Measurements from ENCODE around the gene UCP3. TPM values are rescaled to one million over a fixed set of nuclear protein-coding genes. Genes with fewer than 3 reads are reported as not detected.

Gene UCP3
- total RNA-seq, 6 experiments from 2014 or later = 0.10 to 0.62 (median 0.39) TPM

DNA sequence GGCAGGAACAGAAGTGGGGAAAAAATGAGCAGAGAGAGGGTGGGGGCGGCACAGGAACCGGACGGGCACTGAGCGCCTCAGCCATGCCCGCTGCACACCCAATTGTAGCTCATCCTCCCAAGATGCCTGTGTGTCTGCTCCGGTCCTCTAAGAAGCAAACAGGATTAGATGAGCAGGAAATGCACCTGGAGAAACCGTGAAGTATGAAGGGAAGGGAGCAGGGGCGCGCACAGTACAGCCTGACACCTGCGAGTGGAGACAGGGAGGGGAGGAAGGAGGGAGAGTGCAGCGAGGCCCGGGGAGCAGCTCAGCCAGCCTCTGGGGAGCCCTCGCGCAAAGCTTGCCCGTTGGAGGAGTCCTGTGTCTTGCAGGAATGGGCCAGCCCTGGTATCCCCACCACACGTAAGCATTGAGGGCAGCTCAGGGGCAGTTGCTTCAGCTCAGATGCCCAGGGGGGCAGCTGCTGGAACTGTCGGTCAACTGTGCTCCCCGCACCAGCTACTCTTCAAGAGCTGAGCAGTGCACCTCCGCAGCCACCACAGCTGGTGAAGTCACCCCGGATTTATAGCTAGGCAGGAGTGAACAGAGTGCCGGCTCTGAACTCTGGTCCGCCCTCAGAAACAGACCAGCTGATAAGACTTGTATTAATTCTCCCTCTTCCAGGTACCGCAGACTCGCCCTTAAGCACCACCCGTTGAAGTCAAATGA is 51.1 kb downstream of the UCP3 start:
- Mint-ChIP-seq H3K27ac (no peak overlapping the region), H3K9me3 (no peaks in the 10 kb centered on the region), H3K4me1 (ENCODE audit: low read depth) (peaks cover 24% of the 10 kb centered on the region), H3K36me3 (ENCODE audit: low read depth) (no peaks in the 10 kb centered on the region), H3K4me3 (no peak overlapping the region), H3K27me3 (ENCODE audit: insufficient read depth) (peaks cover 3% of the 10 kb centered on the region; the same call in 1 of the 2 replicates)
- TF ChIP-seq, protein P1, sequence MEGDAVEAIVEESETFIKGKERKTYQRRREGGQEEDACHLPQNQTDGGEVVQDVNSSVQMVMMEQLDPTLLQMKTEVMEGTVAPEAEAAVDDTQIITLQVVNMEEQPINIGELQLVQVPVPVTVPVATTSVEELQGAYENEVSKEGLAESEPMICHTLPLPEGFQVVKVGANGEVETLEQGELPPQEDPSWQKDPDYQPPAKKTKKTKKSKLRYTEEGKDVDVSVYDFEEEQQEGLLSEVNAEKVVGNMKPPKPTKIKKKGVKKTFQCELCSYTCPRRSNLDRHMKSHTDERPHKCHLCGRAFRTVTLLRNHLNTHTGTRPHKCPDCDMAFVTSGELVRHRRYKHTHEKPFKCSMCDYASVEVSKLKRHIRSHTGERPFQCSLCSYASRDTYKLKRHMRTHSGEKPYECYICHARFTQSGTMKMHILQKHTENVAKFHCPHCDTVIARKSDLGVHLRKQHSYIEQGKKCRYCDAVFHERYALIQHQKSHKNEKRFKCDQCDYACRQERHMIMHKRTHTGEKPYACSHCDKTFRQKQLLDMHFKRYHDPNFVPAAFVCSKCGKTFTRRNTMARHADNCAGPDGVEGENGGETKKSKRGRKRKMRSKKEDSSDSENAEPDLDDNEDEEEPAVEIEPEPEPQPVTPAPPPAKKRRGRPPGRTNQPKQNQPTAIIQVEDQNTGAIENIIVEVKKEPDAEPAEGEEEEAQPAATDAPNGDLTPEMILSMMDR (IDR thresholded peaks at IDR 0.05) = no peak
- no peak for DNase-seq

DNA sequence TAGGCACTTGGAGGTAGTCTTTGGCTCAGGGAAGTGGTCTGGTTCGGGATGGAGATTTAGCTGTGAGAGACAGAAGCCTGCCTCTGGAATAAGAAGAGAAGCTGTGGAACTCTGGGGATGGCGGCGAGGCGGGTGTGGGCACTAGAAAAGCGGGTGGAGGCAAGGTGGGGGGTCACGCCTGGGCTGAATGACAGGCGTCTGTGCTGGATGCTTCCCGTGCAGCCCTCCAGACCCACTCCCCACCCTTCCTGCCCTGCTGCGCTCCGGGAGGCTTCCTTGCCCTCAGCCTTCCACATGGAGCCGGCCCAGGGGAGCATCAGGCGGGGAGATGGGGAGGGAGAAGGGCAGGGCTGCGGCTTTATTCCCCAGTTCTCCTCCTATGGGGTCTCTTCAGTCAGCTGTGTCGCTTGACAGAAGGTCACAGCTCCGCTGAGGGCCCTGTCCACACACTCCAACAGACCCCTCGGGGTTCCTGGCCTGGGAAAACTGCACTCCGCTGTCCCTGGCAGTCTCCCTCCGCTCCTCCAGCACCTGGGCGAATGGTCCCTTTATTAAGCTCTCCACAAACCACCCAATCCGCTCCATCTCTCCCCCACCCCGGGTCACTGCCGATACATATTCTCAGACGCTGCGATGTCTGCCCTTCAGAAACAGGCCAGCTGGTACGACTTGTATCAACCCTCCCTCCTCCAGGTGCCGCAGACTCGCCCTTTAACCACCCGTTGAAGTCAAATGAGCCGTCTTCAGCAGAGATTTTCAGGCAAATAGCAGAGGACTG is 51.8 kb downstream of the UCP3 start:
- no peak overlapping the region for H3K27ac Mint-ChIP-seq
- H3K9me3 Mint-ChIP-seq = no peaks in the 10 kb centered on the region
- H3K4me1 Mint-ChIP-seq (ENCODE audit: low read depth) = peaks cover 24% of the 10 kb centered on the region
- H3K27me3 Mint-ChIP-seq (ENCODE audit: insufficient read depth) = peaks cover 3% of the 10 kb centered on the region; the same call in 1 of the 2 replicates
- H3K4me3 Mint-ChIP-seq = no peak overlapping the region
- no peaks in the 10 kb centered on the region for H3K36me3 Mint-ChIP-seq (ENCODE audit: low read depth)
- TF ChIP-seq, protein P1 (IDR thresholded peaks at IDR 0.05) = no peak
- no peak for DNase-seq

DNA sequence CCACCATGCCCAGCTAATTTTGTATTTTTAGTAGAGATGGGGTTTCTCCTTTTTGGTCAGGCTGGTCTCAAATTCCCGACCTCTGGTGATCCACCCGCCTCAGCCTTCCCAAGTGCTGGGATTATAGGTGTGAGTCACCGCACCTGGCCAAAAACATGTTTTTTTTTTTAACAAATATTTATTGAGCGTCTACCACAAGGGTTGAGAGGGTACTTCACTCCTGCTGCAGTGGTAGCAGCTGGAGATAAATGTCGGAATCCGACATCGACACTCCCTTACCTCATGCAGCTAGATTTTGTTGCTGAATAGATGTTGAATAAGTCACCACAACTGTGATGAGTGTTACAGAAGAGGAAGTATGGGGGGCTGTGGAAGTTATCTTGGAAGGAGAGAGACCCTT is 57.1 kb downstream of the UCP3 start:
- Mint-ChIP-seq H3K27ac (no peak overlapping the region), H3K9me3 (no peaks in the 10 kb centered on the region), H3K4me1 (ENCODE audit: low read depth) (peaks cover 11% of the 10 kb centered on the region), H3K27me3 (ENCODE audit: insufficient read depth) (peaks cover 2% of the 10 kb centered on the region; the same call in 1 of the 2 replicates), H3K36me3 (ENCODE audit: low read depth) (0 out of 2 replicates have a peak, but pooled peaks cover 2% of the 10 kb centered on the region), H3K4me3 (no peak overlapping the region)
- DNase-seq = no peak
- TF ChIP-seq, protein P1 (IDR thresholded peaks at IDR 0.05) = no peak

DNA sequence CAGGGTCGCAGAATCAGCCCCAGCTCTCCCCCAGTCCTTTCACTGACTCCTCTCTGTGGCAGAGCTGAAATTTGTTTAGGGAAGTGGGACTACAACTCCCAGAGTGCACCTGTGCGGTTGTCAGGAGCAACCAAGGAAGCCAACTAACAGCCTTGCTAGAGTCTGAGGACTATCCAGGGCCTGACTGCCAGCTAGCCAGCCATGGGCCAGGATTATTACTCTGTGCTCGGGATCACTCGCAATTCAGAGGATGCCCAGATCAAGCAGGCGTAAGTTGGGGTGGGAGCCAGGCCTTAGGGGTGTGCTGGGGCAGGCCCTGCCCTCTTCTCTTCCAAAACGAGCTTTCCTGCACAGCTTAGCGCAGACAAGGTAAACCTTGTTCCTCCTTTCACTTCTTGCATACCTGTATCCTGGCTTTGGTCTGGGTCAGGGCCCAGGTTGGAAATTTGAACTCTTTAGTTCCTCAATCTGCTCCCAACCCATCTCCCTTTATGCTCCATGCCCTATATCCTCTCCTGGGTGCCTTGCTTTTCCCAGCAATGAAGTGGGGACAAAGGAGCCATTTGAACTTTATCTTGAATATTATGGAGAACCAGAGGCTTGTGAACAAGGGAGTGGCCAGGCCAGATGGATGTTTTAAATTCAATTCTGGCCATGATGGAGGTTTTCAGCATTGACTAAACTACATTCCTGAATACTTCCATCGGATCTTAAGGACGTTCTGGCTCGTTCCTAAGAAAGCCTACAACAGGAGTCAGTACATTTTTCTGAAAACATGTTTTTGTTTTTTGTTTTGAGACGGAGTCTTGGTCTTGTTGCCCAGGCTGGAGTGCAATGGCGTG is 57.8 kb downstream of the UCP3 start, which contains the start of gene DNAJB13:
Gene DNAJB13 (plus strand): TSS at position 158 of the 842 bp plus-strand sequence. CDS start 44 bp downstream, at position 202.
- peak; percentile 55 for DNase-seq
- H3K36me3 Mint-ChIP-seq (ENCODE audit: low read depth) = 0 out of 2 replicates have a peak, but pooled peaks cover 4% of the 10 kb centered on the region
- H3K27me3 Mint-ChIP-seq (ENCODE audit: insufficient read depth) = peaks cover 2% of the 10 kb centered on the region
- H3K4me1 Mint-ChIP-seq (ENCODE audit: low read depth) = peaks cover 4% of the 10 kb centered on the region
- no peaks in the 10 kb centered on the region for H3K9me3 Mint-ChIP-seq
- TF ChIP-seq, protein P1 (IDR thresholded peaks at IDR 0.05) = no peak
- no peak within 1 kb of the TSS for H3K27ac Mint-ChIP-seq
- no peak within 1 kb of the TSS for H3K4me3 Mint-ChIP-seq

Other genes starting within 250 kb of the UCP3 start
- 100 to 1,000 TPM in 5 of 6 experiments, 10 to 100 TPM in 1; 91.7 to 130 (median 109) TPM for gene RAB6A, start 248.0 kb downstream of the UCP3 start, total RNA-seq (2021; fragmentation: NEBNext Ultra II Directional; extraction: Animal tissue kit (Norgen Biotek cat#: 25700))
- 10 to 100 TPM; 29.3 to 39.4 (median 35.1) TPM for gene MRPL48, start 221.2 kb downstream of the UCP3 start, total RNA-seq (2021; fragmentation: NEBNext Ultra II Directional; extraction: Animal tissue kit (Norgen Biotek cat#: 25700))
- 100 to 1,000 TPM in 1 of 6 experiments, 10 to 100 TPM in 5; 78.9 to 103 (median 81.4) TPM for gene COA4, start 132.2 kb downstream of the UCP3 start, total RNA-seq (2021; fragmentation: NEBNext Ultra II Directional; extraction: Animal tissue kit (Norgen Biotek cat#: 25700))
- gene PAAF1, start 132.1 kb downstream of the UCP3 start, total RNA-seq (2021; fragmentation: NEBNext Ultra II Directional; extraction: Animal tissue kit (Norgen Biotek cat#: 25700)) = 10 to 100 TPM; 19.5 to 23.2 (median 22.4) TPM
- gene DNAJB13, start 58.1 kb downstream of the UCP3 start, total RNA-seq (2021; fragmentation: NEBNext Ultra II Directional; extraction: Animal tissue kit (Norgen Biotek cat#: 25700)) = under 1 TPM in 4 of 6 experiments, not detected in 2; 0.11 to 0.25 (median 0.17) TPM
- gene UCP2, start 26.2 kb downstream of the UCP3 start, total RNA-seq (2021; fragmentation: NEBNext Ultra II Directional; extraction: Animal tissue kit (Norgen Biotek cat#: 25700)) = 1 to 10 TPM; 6.4 to 9.9 (median 8.0) TPM
- 10 to 100 TPM; 14.6 to 23.0 (median 17.2) TPM for gene C2CD3, start 161.9 kb upstream of the UCP3 start, total RNA-seq (2021; fragmentation: NEBNext Ultra II Directional; extraction: Animal tissue kit (Norgen Biotek cat#: 25700))
- gene PPME1, start 162.2 kb upstream of the UCP3 start, total RNA-seq (2021; fragmentation: NEBNext Ultra II Directional; extraction: Animal tissue kit (Norgen Biotek cat#: 25700)) = 100 to 1,000 TPM in 1 of 6 experiments, 10 to 100 TPM in 5; 49.5 to 107 (median 56.9) TPM